Heart left ventricle (tissue), 16 donors: Measurements from ENCODE around the gene PLCB3. TPM values are rescaled to one million over a fixed set of nuclear protein-coding genes. Genes with fewer than 3 reads are reported as not detected.

Source experiments
- ATAC-seq, 4 donors: fragments of 200-7000 bp; cut with Tn5 transposase; one replicate each; pipeline ENCODE4 v1.9.1; 2020 to 2022; ENCODE audit warnings: moderate library complexity in 4 of 4, mild to moderate bottlenecking in 3 of 4, moderate number of reproducible peaks in 1 of 4
- DNase-seq, 5 donors: peaks; one replicate each; pipeline ENCODE4 v3.0.0-alpha.2; 2020
- H3K27ac ChIP-seq, 12 donors: fragments of 200-600 bp; sonication (generic) in 4 of 12; one replicate each; pipeline versions ENCODE4 v1.5.0 to v1.8.0; 2016 to 2022; ENCODE audit warnings: mild to moderate bottlenecking in 2 of 12
- H3K27me3 ChIP-seq, 9 donors: fragments of 200-600 bp; sonication (generic) in 2 of 9; one replicate each; pipeline versions ENCODE4 v1.5.1 to v1.8.0; 2016 to 2022; ENCODE audit warnings: mild to moderate bottlenecking in 3 of 9
- H3K36me3 ChIP-seq, 9 donors: fragments of 200-600 bp; sonication (generic) in 2 of 9; one replicate each; pipeline versions ENCODE4 v1.5.0 to v1.8.0; 2018 to 2022; ENCODE audit warnings: mild to moderate bottlenecking in 2 of 9
- H3K4me1 ChIP-seq, 12 donors: fragments of 200-600 bp; sonication (generic) in 4 of 12; one replicate each; pipeline versions ENCODE4 v1.5.0 to v1.8.0; 2016 to 2022; ENCODE audit warnings: mild to moderate bottlenecking in 3 of 12
- H3K4me3 ChIP-seq, 12 donors: fragments of 200-600 bp; sonication (generic) in 4 of 12; one replicate each; pipeline versions ENCODE4 v1.5.0 to v1.8.0; 2017 to 2022; ENCODE audit warnings: mild to moderate bottlenecking in 9 of 12, moderate library complexity in 4 of 12
- H3K9me3 ChIP-seq, 12 donors: fragments of 200-600 bp; sonication (generic) in 4 of 12; one replicate each; pipeline versions ENCODE4 v1.5.0 to v1.8.0; 2016 to 2022; ENCODE audit warnings: mild to moderate bottlenecking in 1 of 12
- POLR2A ChIP-seq, 2 donors: fragments of 450-650 bp; IDR thresholded peaks; one replicate each; pipeline ENCODE4 v1.6.1; 2017; ENCODE audit warnings: antibody characterized with exemption in 2 of 2, mild to moderate bottlenecking in 2 of 2, moderate library complexity in 2 of 2
- WGBS, 4 donors: extraction: QIAGEN DNeasy Blood & Tissue Kit in 2 of 4; methylation state at CpG; one replicate each; pipeline versions ENCODE4 v1.1.5 to v1.1.7; 2013 to 2018; 5-methylcytosine and 5-hydroxymethylcytosine counted together
- intact Hi-C, 10 donors: fragments of 100-400 bp; cut with DNase I; formaldehyde crosslinking; loops; one replicate each; pipeline versions ENCODE4 v1.11.1 to v1.14.2; 2022
- polyA plus RNA-seq, 2 donors: library from polyadenylated mRNA; stranded (reverse); fragments of 200-250 nt; gene quantifications; one replicate each; pipeline ENCODE4 v1.2.3, GENCODE V29; 2013
- total RNA-seq, 9 donors: library from RNA; depleted of rRNA in 2 of 9; stranded (reverse); fragments of >200 nt in 2 of 9; fragmentation: NEBNext Ultra II Directional in 3 of 9; extraction: Animal tissue kit (Norgen Biotek cat#: 25700) in 3 of 9; gene quantifications; one replicate each; pipeline versions ENCODE4 v1.1.0 to v1.2.4, GENCODE V29; 2016 to 2023
- TF ChIP-seq, protein P1 (sequence below), 12 donors: fragments of 200-600 bp; sonication (generic) in 4 of 12; IDR thresholded peaks; one replicate each; pipeline versions ENCODE4 v1.5.0 to v1.8.0; 2018 to 2022; ENCODE audit warnings: antibody characterized with exemption in 12 of 12, mild to moderate bottlenecking in 5 of 12
- donor health status: ischemic (EF 13 %, LVEDD 7.1; RV severe dilation, severe dysfunction).
- donor health status: healthy with polysubstance abuse.
- donor health status: DM: no; HTN: yes; CAD: no.
- donor health status: DM: no; HTN: no; CAD: no.
- donor health status: ischemic (EF 25% LVEDD 6.9; RV normal size, moderate dysfunction).
- donor health status: ischemic (EF 25% LVEDD 5.7; RV mildly dilated, moderate dysfunction).
- donor health status: healthy.
- donor health status: DM: yes; HTN: yes; CAD: no.
- donor health status: ischemic (EF 35%, LVEDD 5.7; RV mildly dilated, moderate dysfunction).
- donor health status: nonischemic (EF 11% LVEDD 7.7; RV severe dilation, severe dysfunction).
- donor health status: DM: yes; HTN: yes; CAD: no.
- donor health status: PGD.
- donor health status: ischemic (EF 29% LVEDD 5.4; RV normal size, mild dysfunction).
- donor health status: nonischemic (EF 23%, LVEDD 6.1; RV moderate dilation, normal function).

The PLCB3 gene
- total and polyA plus RNA-seq, 11 donors: 7.4 to 19.1 (median 9.8) TPM

DNA sequence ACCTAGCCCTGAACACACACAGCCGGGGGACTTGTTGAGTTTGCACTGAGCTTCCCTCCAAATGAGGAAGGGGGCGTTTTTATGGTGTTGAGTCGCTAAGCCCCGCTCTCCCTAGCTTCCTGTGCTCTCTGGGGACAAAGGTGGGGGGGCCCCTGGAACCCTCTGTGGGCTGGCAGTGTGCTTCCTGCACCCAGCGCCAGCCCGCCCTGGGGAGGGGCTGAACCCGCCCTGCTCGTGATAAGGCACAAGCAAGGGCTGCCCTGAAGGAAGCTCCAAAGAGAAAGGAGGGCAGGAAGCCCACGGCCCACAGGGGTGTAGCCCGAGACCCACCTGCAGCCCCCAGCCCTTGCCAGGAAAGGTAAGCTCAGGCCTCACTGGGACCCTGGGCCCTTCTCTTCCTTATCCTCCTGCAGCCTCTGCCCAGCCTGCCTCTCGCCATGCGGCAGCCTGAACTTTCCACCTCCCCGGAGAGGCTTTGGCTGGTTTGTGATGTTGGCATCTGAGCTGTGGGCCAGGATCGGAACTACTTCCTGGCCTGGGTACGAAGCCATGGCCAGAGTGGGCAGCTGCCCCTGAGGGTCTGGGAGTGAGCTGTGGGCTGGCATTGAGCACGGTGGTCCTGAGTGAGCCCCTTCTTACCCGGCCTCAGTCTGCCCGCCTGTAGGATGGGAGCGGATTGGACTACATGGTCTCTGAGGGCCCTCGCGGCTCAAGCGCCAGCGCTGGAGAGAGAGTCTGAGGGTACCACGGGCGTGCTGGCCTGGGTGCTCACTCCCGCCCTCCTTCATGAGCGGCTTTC lies 44.7 kb upstream of the PLCB3 start, which contains the start of gene FERMT3:
TSS of gene FERMT3 (plus strand) at position 265 of the 799 bp plus-strand sequence. CDS start 644 bp downstream, outside the sequence.
- no peak for TF ChIP-seq POLR2A (IDR thresholded peaks at IDR 0.05)
- TF ChIP-seq, protein P1, sequence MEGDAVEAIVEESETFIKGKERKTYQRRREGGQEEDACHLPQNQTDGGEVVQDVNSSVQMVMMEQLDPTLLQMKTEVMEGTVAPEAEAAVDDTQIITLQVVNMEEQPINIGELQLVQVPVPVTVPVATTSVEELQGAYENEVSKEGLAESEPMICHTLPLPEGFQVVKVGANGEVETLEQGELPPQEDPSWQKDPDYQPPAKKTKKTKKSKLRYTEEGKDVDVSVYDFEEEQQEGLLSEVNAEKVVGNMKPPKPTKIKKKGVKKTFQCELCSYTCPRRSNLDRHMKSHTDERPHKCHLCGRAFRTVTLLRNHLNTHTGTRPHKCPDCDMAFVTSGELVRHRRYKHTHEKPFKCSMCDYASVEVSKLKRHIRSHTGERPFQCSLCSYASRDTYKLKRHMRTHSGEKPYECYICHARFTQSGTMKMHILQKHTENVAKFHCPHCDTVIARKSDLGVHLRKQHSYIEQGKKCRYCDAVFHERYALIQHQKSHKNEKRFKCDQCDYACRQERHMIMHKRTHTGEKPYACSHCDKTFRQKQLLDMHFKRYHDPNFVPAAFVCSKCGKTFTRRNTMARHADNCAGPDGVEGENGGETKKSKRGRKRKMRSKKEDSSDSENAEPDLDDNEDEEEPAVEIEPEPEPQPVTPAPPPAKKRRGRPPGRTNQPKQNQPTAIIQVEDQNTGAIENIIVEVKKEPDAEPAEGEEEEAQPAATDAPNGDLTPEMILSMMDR (IDR thresholded peaks at IDR 0.05): no peak
- Histone ChIP-seq H3K4me3 (peak within 1 kb of the TSS in 11 of 12 donors; percentile 14 to 75 (median 52)), H3K4me1 (peaks cover 0 to 47% (median 27%) of the 10 kb centered on the region in 12 donors), H3K27me3 (no peaks in the 10 kb centered on the region), H3K36me3 (peaks cover 0 to 68% (median 30%) of the 10 kb centered on the region in 9 donors), H3K9me3 (no peaks in the 10 kb centered on the region), H3K27ac (peak within 1 kb of the TSS; percentile 33 to 98 (median 86))
- ATAC-seq (peak; percentile 25 to 56 (median 38)), DNase-seq (peak; percentile 61 to 89 (median 74))
- intact Hi-C loops: no loop called here
- WGBS, 4 donors: 57 to 78% (median 76%) methylated on average over 11 to 27 of the region's 27 CpGs

DNA sequence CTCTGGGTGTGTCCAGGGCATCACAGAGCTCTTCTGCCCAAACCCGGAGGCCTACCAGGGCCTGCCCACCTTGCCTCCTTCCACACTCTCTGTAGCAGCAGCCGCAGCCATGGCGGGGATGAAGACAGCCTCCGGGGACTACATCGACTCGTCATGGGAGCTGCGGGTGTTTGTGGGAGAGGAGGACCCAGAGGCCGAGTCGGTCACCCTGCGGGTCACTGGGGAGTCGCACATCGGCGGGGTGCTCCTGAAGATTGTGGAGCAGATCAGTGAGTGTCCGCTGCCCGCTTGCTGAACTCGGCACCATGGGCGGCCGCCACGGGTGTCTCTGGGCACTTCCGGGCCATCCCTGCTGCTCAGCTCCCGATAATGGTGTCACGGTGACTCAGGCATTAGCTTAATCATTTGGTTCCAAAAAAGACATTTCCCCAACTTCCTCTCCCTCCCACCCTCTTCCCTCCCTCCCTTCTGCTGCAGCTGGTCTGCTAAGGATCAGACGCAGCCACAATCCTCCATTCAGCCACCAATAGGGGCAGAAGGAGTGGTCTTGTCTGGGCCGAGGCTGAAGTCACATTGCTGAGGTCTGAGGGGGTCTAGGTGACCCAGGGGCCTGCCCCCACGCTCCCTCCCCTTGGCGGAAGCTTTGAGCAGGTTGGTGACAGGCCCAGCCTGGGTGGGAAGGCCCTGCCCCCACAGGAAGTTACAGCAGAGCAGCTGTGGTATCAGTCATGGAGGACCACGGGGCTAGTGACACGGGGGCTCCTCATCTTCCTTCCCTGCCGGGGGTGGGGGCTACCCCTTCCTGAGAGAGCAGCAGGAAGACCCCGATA lies 43.9 kb upstream of the PLCB3 start:
- no peaks in the 10 kb centered on the region for H3K9me3 ChIP-seq
- peak in 1 of 2 donors; percentile 51 for TF ChIP-seq POLR2A (IDR thresholded peaks at IDR 0.05)
- TF ChIP-seq, protein P1 (IDR thresholded peaks at IDR 0.05): peak in 1 of 12 donors; percentile 4
- H3K27me3 ChIP-seq: no peaks in the 10 kb centered on the region
- H3K27ac ChIP-seq: peak overlapping the region; percentile 33 to 98 (median 86)
- peak overlapping the region in 11 of 12 donors; percentile 14 to 75 (median 52) for H3K4me3 ChIP-seq
- H3K4me1 ChIP-seq: peaks cover 0 to 47% (median 27%) of the 10 kb centered on the region in 12 donors
- intact Hi-C loops: no loop called here
- ATAC-seq (peak; percentile 21 to 76 (median 71)), DNase-seq (peak; percentile 72 to 86 (median 80))
- H3K36me3 ChIP-seq: peaks cover 0 to 68% (median 25%) of the 10 kb centered on the region in 9 donors
- 42 to 64% (median 52%) methylated on average over 25 to 30 of the region's 30 CpGs for WGBS, 4 donors

DNA sequence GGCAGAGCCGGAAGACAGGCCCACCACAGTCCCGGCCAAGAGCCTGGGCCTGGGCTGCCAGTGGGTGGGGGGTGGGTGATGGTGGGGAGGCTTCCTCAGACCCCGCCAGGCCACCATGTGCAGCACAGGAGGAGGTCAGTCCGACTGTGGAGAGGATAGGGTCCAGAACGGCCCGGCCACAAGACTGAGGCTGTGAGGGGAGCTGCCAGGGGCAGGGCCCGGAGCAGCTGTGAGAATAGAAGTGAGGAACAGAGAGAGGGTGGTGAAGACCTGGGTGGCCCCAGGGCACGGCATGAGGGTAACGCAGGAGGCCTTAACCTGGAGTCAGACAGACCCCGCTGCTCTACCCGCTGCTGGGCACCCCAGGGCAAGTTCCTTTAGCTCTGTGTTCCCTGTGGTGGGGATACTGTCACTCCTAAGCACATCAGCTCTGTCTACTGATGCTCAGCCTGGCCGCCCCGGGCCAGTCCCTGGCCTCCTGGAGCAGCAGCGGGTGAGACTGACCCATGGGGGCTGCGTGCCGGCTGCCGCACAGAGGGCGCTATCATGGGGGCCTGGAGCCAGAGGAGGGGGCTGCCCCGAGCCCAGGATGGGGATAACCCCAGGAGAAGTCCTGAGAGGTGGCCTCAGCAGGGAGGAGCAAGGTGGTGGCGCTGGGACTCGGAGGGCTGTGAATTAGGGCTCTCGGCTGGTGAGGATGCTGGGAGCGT lies 43.1 kb upstream of the PLCB3 start:
- intact Hi-C loops: no loop called here
- Histone ChIP-seq H3K9me3 (no peaks in the 10 kb centered on the region), H3K36me3 (peaks cover 0 to 65% (median 17%) of the 10 kb centered on the region in 9 donors), H3K27ac (peak overlapping the region; percentile 33 to 98 (median 86)), H3K27me3 (no peaks in the 10 kb centered on the region), H3K4me1 (peaks cover 0 to 47% (median 27%) of the 10 kb centered on the region in 12 donors), H3K4me3 (peak overlapping the region in 11 of 12 donors; percentile 14 to 75 (median 52))
- 70 to 79% (median 78%) methylated on average over 14 to 23 of the region's 23 CpGs for WGBS, 4 donors
- TF ChIP-seq, protein P1 (IDR thresholded peaks at IDR 0.05): no peak
- no peak for TF ChIP-seq POLR2A (IDR thresholded peaks at IDR 0.05)
- ATAC-seq (peak in 1 of 4 donors; percentile 3), DNase-seq (peak in 2 of 5 donors; percentile 23 to 71)
